HepG2 (cell line): ENCODE results near the gene TLN1. TPM values are rescaled to one million over a fixed set of nuclear protein-coding genes. Genes with fewer than 3 reads are reported as not detected.

Experiments
- GABPB1 ChIP-seq: IDR thresholded peaks from 2 replicates; pipeline ENCODE4 v1.6.1; 2016; ENCODE audit warnings: mild to moderate bottlenecking, missing genetic modification reagents, moderate library complexity, missing compliant biosample characterization
- MATR3 ChIP-seq: sonication (generic); formaldehyde crosslinking; IDR thresholded peaks from 2 replicates; pipeline ENCODE4 v1.4.0; 2020; ENCODE audit warnings: missing genetic modification reagents
- MEIS2 ChIP-seq: sonication (generic); formaldehyde crosslinking; IDR thresholded peaks from 2 replicates; pipeline ENCODE4 v1.9.0; 2021; ENCODE audit warnings: mild to moderate bottlenecking, missing genetic modification reagents
- MTF2 ChIP-seq: sonication (generic); formaldehyde crosslinking; IDR thresholded peaks from 2 replicates; pipeline ENCODE4 v1.5.0; 2020; ENCODE audit warnings: missing genetic modification reagents, borderline replicate concordance
- MYC ChIP-seq: sonication (generic); formaldehyde crosslinking; IDR thresholded peaks from 2 replicates; pipeline ENCODE4 v1.9.0; 2021; ENCODE audit warnings: missing genetic modification reagents, borderline replicate concordance
- POLR2G ChIP-seq: fragments of 200-400 bp; formaldehyde crosslinking; IDR thresholded peaks from 2 replicates; pipeline ENCODE4 v1.6.1; 2018; ENCODE audit warnings: mild to moderate bottlenecking, low read depth, low read length, moderate library complexity
- SCMH1 ChIP-seq: sonication (generic); formaldehyde crosslinking; IDR thresholded peaks from 2 replicates; pipeline ENCODE4 v1.9.0; 2021; ENCODE audit warnings: missing genetic modification reagents, mild to moderate bottlenecking, borderline replicate concordance
- ZBTB21 ChIP-seq: sonication (generic); formaldehyde crosslinking; IDR thresholded peaks from 2 replicates; pipeline ENCODE4 v1.4.0; 2020; ENCODE audit warnings: missing genetic modification reagents
- ZFP36 ChIP-seq: fragments of 150-350 bp; IDR thresholded peaks from 2 replicates; pipeline ENCODE4 v1.6.1; 2018; ENCODE audit warnings: borderline replicate concordance, low read length, low read depth; ENCODE audit not compliant: partially characterized antibody
- ZNF225 ChIP-seq: sonication (generic); formaldehyde crosslinking; IDR thresholded peaks from 2 replicates; pipeline ENCODE4 v1.4.0; 2020; ENCODE audit warnings: mild to moderate bottlenecking, missing genetic modification reagents
- ZNF253 ChIP-seq: sonication (generic); formaldehyde crosslinking; IDR thresholded peaks from 2 replicates; pipeline ENCODE4 v1.8.0; 2022; ENCODE audit warnings: mild to moderate bottlenecking, missing genetic modification reagents, borderline replicate concordance
- ZNF333 ChIP-seq: sonication (generic); formaldehyde crosslinking; IDR thresholded peaks from 2 replicates; pipeline ENCODE4 v1.4.0; 2020; ENCODE audit warnings: mild to moderate bottlenecking, missing genetic modification reagents, borderline replicate concordance
- ZNF678 ChIP-seq: sonication (generic); formaldehyde crosslinking; IDR thresholded peaks from 2 replicates; pipeline ENCODE4 v1.4.0; 2020; ENCODE audit warnings: mild to moderate bottlenecking, missing genetic modification reagents
- ZSCAN22 ChIP-seq: sonication (generic); formaldehyde crosslinking; IDR thresholded peaks from 2 replicates; pipeline ENCODE4 v1.4.0; 2020; ENCODE audit warnings: mild to moderate bottlenecking, missing genetic modification reagents
- polyA plus RNA-seq, 8 experiments: library from polyadenylated mRNA; depleted of rRNA in 3 of 8; stranded (reverse) in 7 of 8; unstranded in 1 of 8; fragments of >200 nt; fragmentation: Illumina TruSeq in 4 of 8; extraction: Trizol in 4 of 8; gene quantifications; 2 replicates each; pipeline versions ENCODE4 v1.2.1 to v1.2.3, GENCODE V29; 2011 to 2016; ENCODE audit warnings: low read depth in 4 of 8, missing spikeins in 1 of 8, mixed read lengths in 1 of 8; ENCODE audit not compliant: insufficient read depth in 1 of 8
- total RNA-seq, 5 experiments: library from RNA; depleted of rRNA; stranded (reverse); fragments of >200 nt; fragmentation: Illumina TruSeq; extraction: Trizol; gene quantifications; 2 replicates each; pipeline ENCODE4 v1.2.3, GENCODE V29; 2016; ENCODE audit warnings: low read depth in 1 of 5
- TF ChIP-seq, protein P1 (sequence below): sonication (generic); formaldehyde crosslinking; IDR thresholded peaks from 2 replicates; pipeline ENCODE4 v1.8.0; 2022; ENCODE audit warnings: missing genetic modification reagents, mild to moderate bottlenecking, inconsistent platforms, borderline replicate concordance
- TF ChIP-seq, protein P2 (sequence below): IDR thresholded peaks from 2 replicates; pipeline ENCODE4 v1.6.1; 2016; ENCODE audit warnings: low read depth, missing genetic modification reagents, missing compliant biosample characterization
- TF ChIP-seq, protein P3 (sequence below): sonication (generic); formaldehyde crosslinking; IDR thresholded peaks from 2 replicates; pipeline ENCODE4 v1.5.1; 2020; ENCODE audit warnings: missing genetic modification reagents, mild to moderate bottlenecking, borderline replicate concordance
- TF ChIP-seq, protein P4 (sequence below): sonication (generic); formaldehyde crosslinking; IDR thresholded peaks from 2 replicates; pipeline ENCODE4 v1.4.0; 2020; ENCODE audit warnings: missing genetic modification reagents, borderline replicate concordance
- TF ChIP-seq, protein P5 (sequence below): sonication (generic); formaldehyde crosslinking; IDR thresholded peaks from 2 replicates; pipeline ENCODE4 v1.8.1; 2023; ENCODE audit warnings: mild to moderate bottlenecking, missing genetic modification reagents, borderline replicate concordance

Gene TLN1
- total and polyA plus RNA-seq, 2 of the 13 experiments (the other 11 are each of a cell fraction or from before 2014, with no cell fraction given): 35.2 to 51.8 TPM

DNA sequence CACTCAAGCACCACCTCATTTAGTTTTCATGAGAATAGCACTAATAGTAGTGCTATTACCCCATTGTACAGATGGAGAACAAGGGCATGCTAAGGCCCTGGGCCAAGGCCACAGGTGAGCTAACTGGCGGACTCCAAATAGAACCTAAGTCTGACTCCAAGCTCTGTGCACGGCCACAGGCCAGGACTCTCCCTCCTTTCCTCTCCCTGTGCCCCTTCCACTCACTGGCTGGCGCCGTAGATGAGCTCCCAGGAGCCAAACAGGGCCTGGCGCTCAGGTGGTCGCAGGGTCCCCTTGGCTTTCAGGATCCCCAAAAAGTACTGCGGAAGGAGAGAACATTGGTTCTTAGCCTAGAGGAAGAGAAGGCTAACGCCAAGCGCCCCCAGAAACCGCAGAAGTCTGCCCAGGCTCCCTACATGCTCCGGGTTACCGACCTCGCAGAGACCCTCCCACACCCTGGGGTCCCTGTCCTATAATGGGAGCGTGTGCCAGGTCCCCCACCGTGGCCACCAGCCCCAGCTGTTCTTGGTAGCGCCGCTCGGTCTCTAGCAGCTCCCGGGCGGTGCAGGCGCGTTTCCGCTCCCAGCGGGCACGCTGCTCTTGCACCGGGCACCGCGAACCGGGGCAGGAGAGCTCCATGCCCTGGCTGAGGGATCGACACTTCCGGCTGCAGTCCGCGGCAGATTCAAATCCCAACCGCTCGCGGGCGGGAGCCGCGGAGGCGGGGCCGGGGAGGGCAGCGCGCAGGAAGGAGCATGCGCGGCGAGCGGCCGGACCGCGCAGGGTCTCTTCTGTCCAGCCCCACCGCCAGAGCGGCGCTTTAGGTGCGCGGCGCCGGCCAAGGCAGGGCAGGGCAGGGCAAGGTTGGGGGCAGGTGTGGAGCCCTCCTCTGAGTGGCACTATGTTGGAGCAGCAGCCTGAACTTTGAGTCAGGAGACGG, 67.2 kb downstream of the TLN1 start, which contains the start of gene ARHGEF39 (continued):
- TF ChIP-seq, protein P1, sequence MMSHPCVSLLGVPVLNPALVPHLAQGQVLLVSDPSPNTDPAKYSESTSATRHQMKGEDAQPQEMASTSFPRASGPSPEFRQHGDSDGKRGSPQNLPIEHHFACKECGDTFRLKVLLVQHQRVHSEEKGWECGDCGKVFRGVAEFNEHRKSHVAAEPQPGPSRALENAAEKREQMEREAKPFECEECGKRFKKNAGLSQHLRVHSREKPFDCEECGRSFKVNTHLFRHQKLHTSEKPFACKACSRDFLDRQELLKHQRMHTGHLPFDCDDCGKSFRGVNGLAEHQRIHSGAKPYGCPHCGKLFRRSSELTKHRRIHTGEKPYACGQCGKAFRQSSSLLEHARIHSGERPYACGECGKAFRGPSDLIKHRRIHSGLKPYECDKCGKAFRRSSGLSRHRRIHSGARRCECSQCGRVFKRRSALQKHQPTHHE (CRISPR knock-in tag): peak; percentile 59; the same call in 1 of the 2 replicates
- TF ChIP-seq GABPB1 (CRISPR knock-in tag) (peak; percentile 97), MEIS2 (CRISPR knock-in tag) (peak; percentile 68), ZFP36 (no peak), ZNF678 (CRISPR knock-in tag) (no peak), ZSCAN22 (CRISPR knock-in tag) (no peak), MATR3 (CRISPR knock-in tag) (no peak), ZNF333 (CRISPR knock-in tag) (no peak; the same call in 1 of the 2 replicates), ZBTB21 (no peak), ZNF253 (peak; percentile 94), MTF2 (CRISPR knock-in tag) (peak; percentile 67; the same call in 1 of the 2 replicates), SCMH1 (CRISPR knock-in tag) (no peak), MYC (CRISPR knock-in tag) (peak; percentile 94), POLR2G (peak; percentile 86), ZNF225 (no peak)
- TF ChIP-seq, protein P2, sequence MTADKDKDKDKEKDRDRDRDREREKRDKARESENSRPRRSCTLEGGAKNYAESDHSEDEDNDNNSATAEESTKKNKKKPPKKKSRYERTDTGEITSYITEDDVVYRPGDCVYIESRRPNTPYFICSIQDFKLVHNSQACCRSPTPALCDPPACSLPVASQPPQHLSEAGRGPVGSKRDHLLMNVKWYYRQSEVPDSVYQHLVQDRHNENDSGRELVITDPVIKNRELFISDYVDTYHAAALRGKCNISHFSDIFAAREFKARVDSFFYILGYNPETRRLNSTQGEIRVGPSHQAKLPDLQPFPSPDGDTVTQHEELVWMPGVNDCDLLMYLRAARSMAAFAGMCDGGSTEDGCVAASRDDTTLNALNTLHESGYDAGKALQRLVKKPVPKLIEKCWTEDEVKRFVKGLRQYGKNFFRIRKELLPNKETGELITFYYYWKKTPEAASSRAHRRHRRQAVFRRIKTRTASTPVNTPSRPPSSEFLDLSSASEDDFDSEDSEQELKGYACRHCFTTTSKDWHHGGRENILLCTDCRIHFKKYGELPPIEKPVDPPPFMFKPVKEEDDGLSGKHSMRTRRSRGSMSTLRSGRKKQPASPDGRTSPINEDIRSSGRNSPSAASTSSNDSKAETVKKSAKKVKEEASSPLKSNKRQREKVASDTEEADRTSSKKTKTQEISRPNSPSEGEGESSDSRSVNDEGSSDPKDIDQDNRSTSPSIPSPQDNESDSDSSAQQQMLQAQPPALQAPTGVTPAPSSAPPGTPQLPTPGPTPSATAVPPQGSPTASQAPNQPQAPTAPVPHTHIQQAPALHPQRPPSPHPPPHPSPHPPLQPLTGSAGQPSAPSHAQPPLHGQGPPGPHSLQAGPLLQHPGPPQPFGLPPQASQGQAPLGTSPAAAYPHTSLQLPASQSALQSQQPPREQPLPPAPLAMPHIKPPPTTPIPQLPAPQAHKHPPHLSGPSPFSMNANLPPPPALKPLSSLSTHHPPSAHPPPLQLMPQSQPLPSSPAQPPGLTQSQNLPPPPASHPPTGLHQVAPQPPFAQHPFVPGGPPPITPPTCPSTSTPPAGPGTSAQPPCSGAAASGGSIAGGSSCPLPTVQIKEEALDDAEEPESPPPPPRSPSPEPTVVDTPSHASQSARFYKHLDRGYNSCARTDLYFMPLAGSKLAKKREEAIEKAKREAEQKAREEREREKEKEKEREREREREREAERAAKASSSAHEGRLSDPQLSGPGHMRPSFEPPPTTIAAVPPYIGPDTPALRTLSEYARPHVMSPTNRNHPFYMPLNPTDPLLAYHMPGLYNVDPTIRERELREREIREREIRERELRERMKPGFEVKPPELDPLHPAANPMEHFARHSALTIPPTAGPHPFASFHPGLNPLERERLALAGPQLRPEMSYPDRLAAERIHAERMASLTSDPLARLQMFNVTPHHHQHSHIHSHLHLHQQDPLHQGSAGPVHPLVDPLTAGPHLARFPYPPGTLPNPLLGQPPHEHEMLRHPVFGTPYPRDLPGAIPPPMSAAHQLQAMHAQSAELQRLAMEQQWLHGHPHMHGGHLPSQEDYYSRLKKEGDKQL: 0 out of 2 replicates have a peak, but pooled peaks have one; percentile 17
- TF ChIP-seq, protein P3, sequence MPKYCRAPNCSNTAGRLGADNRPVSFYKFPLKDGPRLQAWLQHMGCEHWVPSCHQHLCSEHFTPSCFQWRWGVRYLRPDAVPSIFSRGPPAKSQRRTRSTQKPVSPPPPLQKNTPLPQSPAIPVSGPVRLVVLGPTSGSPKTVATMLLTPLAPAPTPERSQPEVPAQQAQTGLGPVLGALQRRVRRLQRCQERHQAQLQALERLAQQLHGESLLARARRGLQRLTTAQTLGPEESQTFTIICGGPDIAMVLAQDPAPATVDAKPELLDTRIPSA: peak; percentile 85
- TF ChIP-seq, protein P4, sequence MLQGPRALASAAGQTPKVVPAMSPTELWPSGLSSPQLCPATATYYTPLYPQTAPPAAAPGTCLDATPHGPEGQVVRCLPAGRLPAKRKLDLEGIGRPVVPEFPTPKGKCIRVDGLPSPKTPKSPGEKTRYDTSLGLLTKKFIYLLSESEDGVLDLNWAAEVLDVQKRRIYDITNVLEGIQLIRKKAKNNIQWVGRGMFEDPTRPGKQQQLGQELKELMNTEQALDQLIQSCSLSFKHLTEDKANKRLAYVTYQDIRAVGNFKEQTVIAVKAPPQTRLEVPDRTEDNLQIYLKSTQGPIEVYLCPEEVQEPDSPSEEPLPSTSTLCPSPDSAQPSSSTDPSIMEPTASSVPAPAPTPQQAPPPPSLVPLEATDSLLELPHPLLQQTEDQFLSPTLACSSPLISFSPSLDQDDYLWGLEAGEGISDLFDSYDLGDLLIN: peak; percentile 98; the same call in 1 of the 2 replicates
- TF ChIP-seq, protein P5, sequence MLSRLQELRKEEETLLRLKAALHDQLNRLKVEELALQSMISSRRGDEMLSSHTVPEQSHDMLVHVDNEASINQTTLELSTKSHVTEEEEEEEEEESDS (CRISPR knock-in tag): no peak; the same call in 1 of the 2 replicates
